Activated T-cell treated with anti-CD3 and anti-CD28 coated beads, Interleukin-2, amount 50 U/mL, for 24 hours (primary cell): ENCODE data around the gene FNDC8.
A peak's percentile ranks its signal among the peaks of the same experiment; 100 is the strongest.

Source experiments
- DNase-seq: peaks from one replicate; pipeline ENCODE4 v3.0.0-alpha.2; 2020
- H3K27ac Mint-ChIP-seq: 2 replicates; pipeline ENCODE4 v1.8.0; 2020; ENCODE audit warnings: mild to moderate bottlenecking, mixed read lengths
- H3K27me3 Mint-ChIP-seq: 2 replicates; pipeline ENCODE4 v1.8.0; 2020; ENCODE audit warnings: mixed read lengths
- H3K36me3 Mint-ChIP-seq: 2 replicates; pipeline ENCODE4 v1.8.0; 2020; ENCODE audit warnings: low read depth, mixed read lengths
- H3K4me1 Mint-ChIP-seq: 2 replicates; pipeline ENCODE4 v1.8.0; 2020; ENCODE audit warnings: low read depth, mixed read lengths
- H3K4me3 Mint-ChIP-seq: 2 replicates; pipeline ENCODE4 v1.8.0; 2020; ENCODE audit warnings: mild to moderate bottlenecking, moderate library complexity, mixed read lengths
- H3K9me3 Mint-ChIP-seq: 2 replicates; pipeline ENCODE4 v1.8.0; 2020; ENCODE audit warnings: mixed read lengths

The FNDC8 gene

GRCh38 chr17:35121315-35121714 lies at the start of gene FNDC8:
TSS of gene FNDC8 (plus strand) at chr17:35121615. CDS start at chr17:35121694, 79 bp downstream.
- no peak for DNase-seq
- H3K4me3 Mint-ChIP-seq, result no peak within 1 kb of the TSS
- peaks cover 31% of the 10 kb centered on the region for H3K4me1 Mint-ChIP-seq
- H3K36me3 Mint-ChIP-seq, result peaks cover 29% of the 10 kb centered on the region
- H3K27ac Mint-ChIP-seq, result no peak within 1 kb of the TSS
- H3K9me3 Mint-ChIP-seq, result no peaks in the 10 kb centered on the region
- H3K27me3 Mint-ChIP-seq, result no peaks in the 10 kb centered on the region

- Mint-ChIP-seq H3K27me3 (no peaks in the 10 kb centered on the region), H3K9me3 (no peaks in the 10 kb centered on the region), H3K4me1 (peaks cover 79% of the 10 kb centered on the region), H3K27ac (peak overlapping the region; percentile 95), H3K36me3 (peaks cover 19% of the 10 kb centered on the region), H3K4me3 (peak overlapping the region; percentile 39)
- DNase-seq, result no peak
Observed at GRCh38 chr17:35073183-35073790, 48.1 kb upstream of the FNDC8 start.

GRCh38 chr17:35073991-35074627 lies 47.3 kb upstream of the FNDC8 start:
- Mint-ChIP-seq H3K27ac (peak overlapping the region; percentile 95), H3K9me3 (no peaks in the 10 kb centered on the region), H3K4me1 (peaks cover 76% of the 10 kb centered on the region), H3K27me3 (no peaks in the 10 kb centered on the region), H3K36me3 (peaks cover 15% of the 10 kb centered on the region), H3K4me3 (peak overlapping the region; percentile 39)
- no peak for DNase-seq

GRCh38 chr17:35074711-35075707 lies 46.4 kb upstream of the FNDC8 start:
- no peaks in the 10 kb centered on the region for H3K27me3 Mint-ChIP-seq
- peaks cover 13% of the 10 kb centered on the region for H3K36me3 Mint-ChIP-seq
- peaks cover 76% of the 10 kb centered on the region for H3K4me1 Mint-ChIP-seq
- DNase-seq, result no peak
- peak overlapping the region; percentile 39 for H3K4me3 Mint-ChIP-seq
- H3K9me3 Mint-ChIP-seq, result no peaks in the 10 kb centered on the region
- peak overlapping the region; percentile 95 for H3K27ac Mint-ChIP-seq

- no peak overlapping the region for H3K4me3 Mint-ChIP-seq
- no peaks in the 10 kb centered on the region for H3K27me3 Mint-ChIP-seq
- DNase-seq, result no peak
- no peaks in the 10 kb centered on the region for H3K9me3 Mint-ChIP-seq
- H3K27ac Mint-ChIP-seq, result no peak overlapping the region
- peaks cover 80% of the 10 kb centered on the region for H3K4me1 Mint-ChIP-seq
- peaks cover 4% of the 10 kb centered on the region for H3K36me3 Mint-ChIP-seq
Observed at GRCh38 chr17:35076874-35077273, 44.5 kb upstream of the FNDC8 start.

GRCh38 chr17:35079547-35080423 lies 41.6 kb upstream of the FNDC8 start:
- Mint-ChIP-seq H3K27ac (peak overlapping the region; percentile 73), H3K36me3 (peaks cover 2% of the 10 kb centered on the region), H3K9me3 (no peaks in the 10 kb centered on the region), H3K27me3 (no peaks in the 10 kb centered on the region), H3K4me1 (peaks cover 79% of the 10 kb centered on the region), H3K4me3 (no peak overlapping the region)
- DNase-seq, result no peak

- peak overlapping the region; percentile 73 for H3K27ac Mint-ChIP-seq
- no peak for DNase-seq
- peaks cover 79% of the 10 kb centered on the region for H3K4me1 Mint-ChIP-seq
- no peaks in the 10 kb centered on the region for H3K9me3 Mint-ChIP-seq
- H3K27me3 Mint-ChIP-seq, result no peaks in the 10 kb centered on the region
- peak overlapping the region; percentile 37 for H3K4me3 Mint-ChIP-seq
- H3K36me3 Mint-ChIP-seq, result peaks cover 4% of the 10 kb centered on the region
Observed at GRCh38 chr17:35080536-35080935, 40.9 kb upstream of the FNDC8 start.

GRCh38 chr17:35081638-35082037 lies 39.8 kb upstream of the FNDC8 start:
- Mint-ChIP-seq H3K27me3 (no peaks in the 10 kb centered on the region), H3K4me3 (no peak overlapping the region), H3K36me3 (peaks cover 4% of the 10 kb centered on the region), H3K4me1 (peaks cover 87% of the 10 kb centered on the region), H3K27ac (peak overlapping the region; percentile 73), H3K9me3 (no peaks in the 10 kb centered on the region)
- DNase-seq, result no peak

GRCh38 chr17:35082073-35082657 lies 39.2 kb upstream of the FNDC8 start:
- H3K27ac Mint-ChIP-seq, result peak overlapping the region; percentile 95
- peak overlapping the region; percentile 20 for H3K4me3 Mint-ChIP-seq
- peaks cover 4% of the 10 kb centered on the region for H3K36me3 Mint-ChIP-seq
- no peaks in the 10 kb centered on the region for H3K27me3 Mint-ChIP-seq
- no peaks in the 10 kb centered on the region for H3K9me3 Mint-ChIP-seq
- H3K4me1 Mint-ChIP-seq, result peaks cover 88% of the 10 kb centered on the region
- DNase-seq, result no peak

GRCh38 chr17:35083071-35083470 lies 38.3 kb upstream of the FNDC8 start:
- Mint-ChIP-seq H3K4me1 (peaks cover 89% of the 10 kb centered on the region), H3K27ac (peak overlapping the region; percentile 95), H3K27me3 (no peaks in the 10 kb centered on the region), H3K9me3 (no peaks in the 10 kb centered on the region), H3K4me3 (peak overlapping the region; percentile 20), H3K36me3 (peaks cover 7% of the 10 kb centered on the region)
- DNase-seq, result no peak

GRCh38 chr17:35084987-35085386 lies 36.4 kb upstream of the FNDC8 start:
- peak overlapping the region; percentile 78 for H3K27ac Mint-ChIP-seq
- no peaks in the 10 kb centered on the region for H3K9me3 Mint-ChIP-seq
- H3K4me3 Mint-ChIP-seq, result peak overlapping the region; percentile 26
- H3K27me3 Mint-ChIP-seq, result no peaks in the 10 kb centered on the region
- H3K36me3 Mint-ChIP-seq, result peaks cover 12% of the 10 kb centered on the region
- peaks cover 89% of the 10 kb centered on the region for H3K4me1 Mint-ChIP-seq
- no peak for DNase-seq

- DNase-seq, result no peak
- H3K27me3 Mint-ChIP-seq, result no peaks in the 10 kb centered on the region
- H3K27ac Mint-ChIP-seq, result peak overlapping the region; percentile 55
- peaks cover 12% of the 10 kb centered on the region for H3K36me3 Mint-ChIP-seq
- peaks cover 89% of the 10 kb centered on the region for H3K4me1 Mint-ChIP-seq
- no peaks in the 10 kb centered on the region for H3K9me3 Mint-ChIP-seq
- peak overlapping the region; percentile 89 for H3K4me3 Mint-ChIP-seq
Observed at GRCh38 chr17:35086164-35086563, 35.3 kb upstream of the FNDC8 start.

- no peaks in the 10 kb centered on the region for H3K9me3 Mint-ChIP-seq
- H3K27me3 Mint-ChIP-seq, result no peaks in the 10 kb centered on the region
- peaks cover 12% of the 10 kb centered on the region for H3K36me3 Mint-ChIP-seq
- H3K27ac Mint-ChIP-seq, result peak overlapping the region; percentile 92
- H3K4me3 Mint-ChIP-seq, result peak overlapping the region; percentile 89
- DNase-seq, result no peak
- peaks cover 83% of the 10 kb centered on the region for H3K4me1 Mint-ChIP-seq
Observed at GRCh38 chr17:35086931-35087573, 34.4 kb upstream of the FNDC8 start.
